Activated naive CD4-positive, alpha-beta T cell treated with anti-CD3 and anti-CD28 coated beads for 36 hours (primary cell): ENCODE results near the gene DNER. TPM values are rescaled to one million over a fixed set of nuclear protein-coding genes. Genes with fewer than 3 reads are reported as not detected.

Source experiments
- CTCF ChIA-PET: fragments of 350-600 bp; sonication (Branson Sonifier 250); formaldehyde crosslinking; loops from one replicate; lab custom pipeline; 2021; ENCODE audit warnings: antibody characterized with exemption; lab: Charles Lee
- DNase-seq: peaks from one replicate; pipeline ENCODE4 v3.0.0-alpha.2; 2020
- H3K27ac Mint-ChIP-seq: one replicate; pipeline ENCODE4 v1.8.0; 2021; ENCODE audit warnings: mild to moderate bottlenecking, mixed read lengths
- H3K27me3 Mint-ChIP-seq: one replicate; pipeline ENCODE4 v1.8.0; 2021; ENCODE audit warnings: low read depth, mixed read lengths
- H3K36me3 Mint-ChIP-seq: one replicate; pipeline ENCODE4 v1.8.0; 2021; ENCODE audit warnings: low read depth, mixed read lengths
- H3K4me1 Mint-ChIP-seq: one replicate; pipeline ENCODE4 v1.8.0; 2021; ENCODE audit warnings: low read depth, mixed read lengths
- H3K4me3 Mint-ChIP-seq: one replicate; pipeline ENCODE4 v1.8.0; 2021; ENCODE audit warnings: mild to moderate bottlenecking, moderate library complexity, mixed read lengths
- H3K9me3 Mint-ChIP-seq: one replicate; pipeline ENCODE4 v1.8.0; 2021; ENCODE audit warnings: mixed read lengths
- intact Hi-C: fragments of 100-400 bp; cut with micrococcal nuclease; formaldehyde crosslinking; loops from one replicate; pipeline ENCODE4 v1.15.1; 2023
- total RNA-seq, 2 experiments: library from RNA; stranded (reverse); gene quantifications; one replicate each; pipeline ENCODE4 v1.2.3, GENCODE V29; 2021

The DNER gene
- total RNA-seq, 2 experiments from 2014 or later: not detected

- Mint-ChIP-seq H3K36me3 (no peaks in the 10 kb centered on the region), H3K27me3 (no peaks in the 10 kb centered on the region), H3K9me3 (peaks cover 4% of the 10 kb centered on the region), H3K27ac (no peak overlapping the region), H3K4me1 (no peaks in the 10 kb centered on the region), H3K4me3 (no peak overlapping the region)
- intact Hi-C loops: no loop called here
- CTCF ChIA-PET: no interaction called here
- no peak for DNase-seq
These were observed 227.7 kb downstream of the DNER start for GRCh38 chr2:229486673-229487072.

GRCh38 chr2:229485857-229486256 is 228.5 kb downstream of the DNER start:
- Mint-ChIP-seq H3K27ac (no peak overlapping the region), H3K4me1 (no peaks in the 10 kb centered on the region), H3K36me3 (no peaks in the 10 kb centered on the region), H3K4me3 (no peak overlapping the region), H3K27me3 (no peaks in the 10 kb centered on the region), H3K9me3 (peaks cover 4% of the 10 kb centered on the region)
- CTCF ChIA-PET: no interaction called here
- intact Hi-C loops: no loop called here
- DNase-seq: no peak

DNA sequence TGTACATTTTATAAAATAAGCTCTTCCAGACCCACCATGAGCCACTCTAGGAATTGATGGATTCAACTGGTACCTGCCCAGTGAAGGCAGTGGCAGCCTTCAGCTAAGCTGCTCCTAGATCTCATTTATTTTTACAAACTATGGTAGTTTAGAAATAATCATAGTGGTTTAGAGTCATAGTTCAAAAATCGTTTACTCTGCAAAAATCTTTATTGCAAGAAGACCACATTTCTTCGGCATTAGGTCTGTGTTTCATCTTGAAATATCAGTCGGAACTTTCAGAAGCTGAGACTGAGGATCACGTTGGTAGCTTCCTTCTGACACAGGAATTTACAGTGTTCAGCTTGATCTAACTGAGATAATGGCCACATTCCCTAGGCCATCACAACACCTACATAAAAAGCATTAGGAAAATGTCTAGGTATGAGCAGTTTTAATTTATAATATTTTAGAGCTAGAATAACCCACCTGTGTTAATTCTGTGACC is 237.0 kb downstream of the DNER start:
- Mint-ChIP-seq H3K27ac (no peak overlapping the region), H3K4me3 (no peak overlapping the region), H3K9me3 (no peaks in the 10 kb centered on the region), H3K27me3 (no peaks in the 10 kb centered on the region), H3K36me3 (no peaks in the 10 kb centered on the region), H3K4me1 (no peaks in the 10 kb centered on the region)
- DNase-seq: no peak
- CTCF ChIA-PET: interaction anchor here (1.6 kb wide), 1 partner anchor 110 kb away, joined by 4 read pairs; no protein-coding TSS in a partner anchor
- intact Hi-C loops: no loop called here

DNA sequence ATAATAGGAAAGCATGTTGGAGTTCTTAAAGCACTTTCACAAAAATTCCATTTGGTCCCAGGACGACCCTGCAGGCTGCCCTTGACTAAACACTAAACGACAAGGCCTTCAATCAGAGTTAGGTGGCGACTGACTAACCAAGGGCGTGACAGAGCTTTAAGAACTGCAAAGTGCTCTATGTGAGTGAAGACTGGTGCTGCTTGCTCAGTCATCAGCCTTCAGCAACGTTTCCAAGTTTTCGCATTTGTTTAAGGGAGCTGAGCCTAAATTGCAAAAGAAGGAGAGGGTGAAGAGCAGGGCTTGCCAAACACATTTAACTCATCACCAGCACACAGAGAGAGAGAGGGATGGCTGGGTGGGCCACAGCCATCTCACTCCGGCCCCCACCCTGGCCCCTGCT is 238.6 kb downstream of the DNER start:
- no peak overlapping the region for H3K27ac Mint-ChIP-seq
- no peaks in the 10 kb centered on the region for H3K9me3 Mint-ChIP-seq
- CTCF ChIA-PET: no interaction called here
- H3K4me1 Mint-ChIP-seq: no peaks in the 10 kb centered on the region
- no peaks in the 10 kb centered on the region for H3K27me3 Mint-ChIP-seq
- intact Hi-C loops: no loop called here
- H3K36me3 Mint-ChIP-seq: no peaks in the 10 kb centered on the region
- DNase-seq: no peak
- H3K4me3 Mint-ChIP-seq: no peak overlapping the region

DNA sequence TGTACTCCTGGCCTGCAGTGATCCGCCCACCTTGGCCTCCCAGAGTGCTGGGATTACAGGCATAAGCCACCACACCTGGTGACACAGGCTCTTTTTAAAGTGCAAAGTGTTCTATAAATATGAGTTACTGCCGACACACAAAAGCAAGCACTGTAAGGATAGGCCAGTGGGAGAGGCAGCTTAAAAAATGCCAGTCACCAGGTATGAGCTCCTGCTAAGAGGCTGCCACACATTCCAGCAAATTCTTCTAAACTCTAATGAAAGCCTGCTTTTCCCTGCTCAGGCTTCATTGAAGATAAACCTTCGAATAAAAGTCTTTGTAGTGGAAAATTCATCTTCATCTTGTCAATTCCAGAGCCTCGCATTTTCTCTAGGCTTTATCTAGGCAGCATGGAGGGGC is 240.2 kb downstream of the DNER start:
- intact Hi-C loops: no loop called here
- CTCF ChIA-PET: no interaction called here
- Mint-ChIP-seq H3K27ac (no peak overlapping the region), H3K9me3 (no peaks in the 10 kb centered on the region), H3K4me1 (no peaks in the 10 kb centered on the region), H3K36me3 (no peaks in the 10 kb centered on the region), H3K27me3 (no peaks in the 10 kb centered on the region), H3K4me3 (no peak overlapping the region)
- DNase-seq: no peak

- Mint-ChIP-seq H3K4me3 (no peak overlapping the region), H3K9me3 (no peaks in the 10 kb centered on the region), H3K27ac (no peak overlapping the region), H3K36me3 (no peaks in the 10 kb centered on the region), H3K27me3 (no peaks in the 10 kb centered on the region), H3K4me1 (no peaks in the 10 kb centered on the region)
- DNase-seq: no peak
- CTCF ChIA-PET: no interaction called here
- intact Hi-C loops: no loop called here
These were observed 243.6 kb downstream of the DNER start for GRCh38 chr2:229470781-229471180.

DNA sequence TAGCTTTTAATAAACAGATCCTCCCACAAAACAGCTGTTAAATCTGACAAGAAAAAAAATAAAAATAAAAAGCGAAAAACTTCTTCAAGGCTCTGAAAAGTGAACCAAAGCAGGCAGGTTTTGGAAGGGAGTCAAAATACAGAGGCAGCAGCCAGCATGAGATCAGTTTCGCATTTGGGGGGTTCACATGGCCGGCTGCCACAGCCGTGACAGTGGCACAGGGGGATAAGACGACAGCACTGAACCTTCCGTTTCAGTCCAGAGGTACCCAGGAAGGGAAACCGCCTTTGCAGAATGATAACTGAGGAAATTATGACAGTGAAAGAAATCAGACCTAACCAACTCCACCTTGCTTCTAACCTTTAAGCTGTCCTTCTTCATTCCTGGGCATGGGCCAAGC is 246.6 kb downstream of the DNER start:
- Mint-ChIP-seq H3K27ac (no peak overlapping the region), H3K36me3 (no peaks in the 10 kb centered on the region), H3K27me3 (no peaks in the 10 kb centered on the region), H3K4me1 (no peaks in the 10 kb centered on the region), H3K4me3 (no peak overlapping the region), H3K9me3 (peaks cover 1% of the 10 kb centered on the region)
- DNase-seq: no peak
- CTCF ChIA-PET: no interaction called here
- intact Hi-C loops: no loop called here

DNA sequence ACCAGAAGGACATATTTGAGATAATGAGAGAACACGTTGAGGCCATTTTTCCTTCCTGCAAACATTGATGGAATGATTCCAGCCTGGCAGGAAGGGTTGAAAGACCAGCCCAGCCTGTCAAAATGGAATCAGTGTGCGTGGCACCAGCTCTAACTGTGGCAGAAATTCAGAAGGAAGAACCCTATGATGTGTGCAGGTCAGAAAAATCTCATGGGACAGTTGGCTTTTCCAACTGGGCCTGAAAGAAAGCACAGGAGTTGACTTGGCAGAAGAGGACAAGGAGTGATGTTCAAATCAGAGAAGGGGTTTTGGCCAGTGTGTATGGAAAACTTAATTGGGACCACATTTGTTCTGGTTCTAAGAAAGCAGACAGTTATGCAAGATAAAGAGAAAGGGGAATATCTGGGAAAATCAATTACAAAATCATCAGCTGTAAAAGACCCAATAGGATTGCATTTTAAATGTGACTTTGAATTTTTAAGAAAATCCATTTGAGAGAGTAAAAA is 250.5 kb downstream of the DNER start:
- H3K9me3 Mint-ChIP-seq: peaks cover 1% of the 10 kb centered on the region
- CTCF ChIA-PET: no interaction called here
- H3K4me1 Mint-ChIP-seq: no peaks in the 10 kb centered on the region
- H3K36me3 Mint-ChIP-seq: no peaks in the 10 kb centered on the region
- intact Hi-C loops: no loop called here
- no peak overlapping the region for H3K27ac Mint-ChIP-seq
- H3K4me3 Mint-ChIP-seq: no peak overlapping the region
- peaks cover 2% of the 10 kb centered on the region for H3K27me3 Mint-ChIP-seq
- DNase-seq: no peak

DNA sequence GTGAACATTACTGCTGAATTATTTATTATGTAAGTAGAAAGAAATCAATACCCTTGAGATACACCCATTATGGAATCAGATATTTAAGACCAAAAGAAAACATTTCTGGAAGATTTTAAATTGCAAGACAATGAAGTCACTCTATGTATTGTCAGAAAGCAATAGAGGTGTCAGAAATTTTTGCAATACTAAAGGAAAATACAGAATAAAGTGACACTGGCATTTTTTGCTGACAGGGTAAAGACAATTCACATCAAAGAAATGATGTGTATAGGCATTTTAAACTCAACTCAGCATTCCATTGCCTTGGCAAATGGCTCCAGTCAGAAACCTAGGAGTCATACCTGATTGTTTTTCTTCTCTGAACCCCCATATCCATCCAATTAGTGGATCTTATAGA is 252.2 kb downstream of the DNER start:
- Mint-ChIP-seq H3K27ac (no peak overlapping the region), H3K4me1 (no peaks in the 10 kb centered on the region), H3K4me3 (no peak overlapping the region), H3K9me3 (peaks cover 1% of the 10 kb centered on the region), H3K27me3 (peaks cover 4% of the 10 kb centered on the region), H3K36me3 (no peaks in the 10 kb centered on the region)
- intact Hi-C loops: no loop called here
- DNase-seq: no peak
- CTCF ChIA-PET: no interaction called here

- H3K4me1 Mint-ChIP-seq: no peaks in the 10 kb centered on the region
- no peaks in the 10 kb centered on the region for H3K9me3 Mint-ChIP-seq
- H3K27ac Mint-ChIP-seq: no peak overlapping the region
- H3K4me3 Mint-ChIP-seq: no peak overlapping the region
- H3K27me3 Mint-ChIP-seq: peaks cover 6% of the 10 kb centered on the region
- DNase-seq: no peak
- CTCF ChIA-PET: no interaction called here
- no peaks in the 10 kb centered on the region for H3K36me3 Mint-ChIP-seq
- intact Hi-C loops: no loop called here
These were observed 258.3 kb downstream of the DNER start for GRCh38 chr2:229456091-229456490.

DNA sequence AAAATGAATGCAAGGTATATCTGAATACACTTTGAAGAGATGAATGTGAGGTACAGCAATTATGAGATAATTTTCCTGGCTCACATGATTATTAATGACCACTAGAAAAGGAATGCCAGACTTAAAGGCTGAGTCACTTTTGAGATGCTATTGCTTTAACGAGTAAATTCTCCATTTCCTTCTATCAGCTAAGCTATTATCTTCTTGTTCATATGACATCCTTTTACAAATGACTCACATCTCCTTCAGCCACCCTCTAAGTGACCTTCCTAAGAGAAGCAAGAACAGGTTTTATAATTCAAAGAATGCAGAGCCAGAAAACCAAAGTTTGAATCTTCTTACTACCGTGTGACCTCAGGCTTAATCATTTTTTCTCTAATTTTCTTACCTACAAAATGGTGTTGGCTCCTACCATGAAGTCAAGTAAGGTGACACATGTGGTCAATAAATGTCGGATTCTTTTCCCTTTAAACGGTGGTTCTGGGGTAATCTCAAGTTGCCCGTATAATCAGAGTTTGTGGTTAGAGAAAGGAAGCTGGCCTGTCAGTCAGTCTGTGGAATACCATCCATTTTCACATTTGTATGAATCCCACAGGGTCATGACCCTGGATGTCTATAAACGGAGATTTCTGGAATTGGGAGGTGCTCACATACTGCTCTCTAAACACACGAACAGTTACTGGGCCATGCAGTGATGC is 259.3 kb downstream of the DNER start:
- CTCF ChIA-PET: no interaction called here
- Mint-ChIP-seq H3K4me1 (no peaks in the 10 kb centered on the region), H3K27me3 (peaks cover 6% of the 10 kb centered on the region), H3K27ac (no peak overlapping the region), H3K9me3 (no peaks in the 10 kb centered on the region), H3K36me3 (no peaks in the 10 kb centered on the region), H3K4me3 (no peak overlapping the region)
- DNase-seq: no peak
- intact Hi-C loops: no loop called here

DNA sequence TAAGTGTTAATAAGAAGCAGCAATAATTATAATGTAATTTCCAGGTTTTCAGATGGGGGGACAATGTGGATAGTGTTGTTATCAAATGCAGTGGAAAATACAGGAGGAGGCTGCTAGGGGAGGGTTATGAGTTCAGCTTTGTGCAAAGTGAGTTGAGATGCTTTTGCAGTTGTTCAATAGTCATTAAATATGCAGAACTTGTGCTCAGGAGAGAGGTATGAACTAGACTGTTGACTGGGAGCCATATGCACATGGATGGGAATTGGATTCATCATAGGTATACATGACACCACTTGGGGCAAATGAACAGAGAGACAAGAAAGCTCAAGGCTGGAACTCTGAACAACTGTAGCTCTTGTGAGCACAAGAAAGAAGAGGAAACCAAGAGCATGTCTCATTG is 261.1 kb downstream of the DNER start:
- CTCF ChIA-PET: no interaction called here
- Mint-ChIP-seq H3K27me3 (peaks cover 6% of the 10 kb centered on the region), H3K4me1 (no peaks in the 10 kb centered on the region), H3K4me3 (no peak overlapping the region), H3K27ac (no peak overlapping the region), H3K9me3 (no peaks in the 10 kb centered on the region), H3K36me3 (no peaks in the 10 kb centered on the region)
- intact Hi-C loops: no loop called here
- DNase-seq: no peak

- no peak overlapping the region for H3K27ac Mint-ChIP-seq
- H3K36me3 Mint-ChIP-seq: no peaks in the 10 kb centered on the region
- no peak for DNase-seq
- H3K9me3 Mint-ChIP-seq: no peaks in the 10 kb centered on the region
- intact Hi-C loops: no loop called here
- no peak overlapping the region for H3K4me3 Mint-ChIP-seq
- no peaks in the 10 kb centered on the region for H3K4me1 Mint-ChIP-seq
- H3K27me3 Mint-ChIP-seq: peaks cover 5% of the 10 kb centered on the region
- CTCF ChIA-PET: no interaction called here
These were observed 262.5 kb downstream of the DNER start for GRCh38 chr2:229451852-229452251.
